ENCODE measurements around the gene PGD. TPM values are rescaled to one million over a fixed set of nuclear protein-coding genes. Genes with fewer than 3 reads are reported as not detected.
A peak's percentile ranks its signal among the peaks of the same experiment; 100 is the strongest.

The PGD gene
- total and polyA plus RNA-seq, 2 of the 13 experiments (the other 11 are each of a cell fraction or from before 2014, with no cell fraction given): 64.8 to 210 TPM

DNA sequence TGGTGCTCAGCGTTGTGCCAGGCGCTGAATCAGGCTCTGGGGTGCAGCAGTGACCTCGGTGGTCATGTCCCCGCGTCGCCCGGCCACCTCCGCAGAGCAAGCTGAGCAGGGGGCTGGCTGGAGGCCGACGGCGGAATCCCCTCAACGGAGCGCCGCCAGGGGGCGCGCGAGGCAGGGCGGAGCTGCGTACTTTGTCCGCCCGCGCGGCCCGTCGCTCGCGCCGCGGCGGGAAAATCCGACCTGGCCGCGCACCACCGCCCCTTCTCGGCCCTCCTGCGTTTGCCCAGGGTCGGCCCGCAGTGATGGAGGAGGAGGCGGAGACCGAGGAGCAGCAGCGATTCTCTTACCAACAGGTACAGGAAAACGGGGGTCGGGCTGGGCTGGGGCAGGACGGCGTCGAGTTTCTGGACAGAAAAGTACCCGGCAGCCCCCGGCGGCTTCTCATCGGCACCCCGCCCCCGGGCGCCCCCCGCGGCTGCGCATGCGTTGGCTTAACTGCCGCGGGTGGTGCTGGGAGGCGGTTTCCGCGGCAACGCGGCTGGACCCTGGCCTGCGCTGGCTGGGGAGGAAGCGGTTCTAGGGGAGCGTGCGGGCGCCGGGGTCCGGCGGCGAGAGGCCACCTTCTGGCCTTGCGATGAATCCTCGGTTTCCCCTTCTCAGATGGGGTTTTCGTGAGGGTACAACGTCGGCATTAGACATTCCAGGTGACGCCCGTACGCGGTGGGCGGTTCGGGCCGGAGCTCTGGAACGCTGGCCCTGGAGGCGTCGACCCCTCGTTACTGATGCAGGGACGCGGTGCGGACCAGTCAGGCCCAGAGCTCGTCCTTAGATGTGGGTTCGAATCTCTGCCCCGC, 31.6 kb downstream of the PGD start, which contains the start of gene CENPS:
TSS of gene CENPS (plus strand) at position 218 of the 854 bp plus-strand sequence. CDS start at position 303, 85 bp downstream.
- Histone ChIP-seq H3K9me3 (ENCODE audit: low read length) (no peaks in the 10 kb centered on the region), H3K4me3 (replicated peaks in 1 of 3; ENCODE audit: insufficient read depth in 1 of 3, low read depth in 2 of 3, low read length in 3 of 3) (peak within 1 kb of the TSS; percentile 63 to 79 (median 78)), H3K36me3 (replicated peaks in 1 of 2; ENCODE audit: control insufficient read depth in 1 of 2, insufficient read depth in 2 of 2, low read length in 2 of 2) (no peaks in the 10 kb centered on the region), H3K27ac (ENCODE audit: extremely low read length, insufficient read depth, low read length) (peak within 1 kb of the TSS; percentile 76), H2AFZ (ENCODE audit: low read length) (peak within 1 kb of the TSS; percentile 70), H3K79me2 (ENCODE audit: insufficient read depth, low read length) (peaks cover 5% of the 10 kb centered on the region), H3K4me1 (ENCODE audit: insufficient read depth, low read length) (peaks cover 53% of the 10 kb centered on the region), H3K9ac (ENCODE audit: insufficient read depth, low read depth, low read length) (peak within 1 kb of the TSS; percentile 79), H3K27me3 (ENCODE audit: control insufficient read depth in 1 of 2, insufficient read depth in 2 of 2, low read length in 2 of 2) (no peaks in the 10 kb centered on the region), H4K20me1 (ENCODE audit: insufficient read depth, low read length) (no peaks in the 10 kb centered on the region), H3K4me2 (ENCODE audit: low read depth, low read length) (peak within 1 kb of the TSS; percentile 97)
- WGBS (ENCODE audit: low lambda C conversion rate): 0% methylated on average over 26 of the region's 95 CpGs
- POLR2A ChIA-PET: interaction anchor here (0.6 to 2.1 kb wide), 5 partner anchors 32 to 82 kb away, joined by 3 to 8 read pairs (median 5); partner anchors contain the start of genes DFFA and PGD
- ATAC-seq: peak; percentile 92
- FAIRE-seq: peak; percentile 36
- CTCF ChIA-PET (ENCODE audit: low intra/inter-chr PET ratio, low total read pairs): interaction anchor here (1.4 to 4.5 kb wide), 4 partner anchors 45 to 64 kb away, joined by 3 to 46 read pairs (median 14); no protein-coding TSS in a partner anchor
- intact Hi-C loops (cut with micrococcal nuclease; ENCODE audit: unreplicated experiment): loop anchor here (1.0 to 5.0 kb wide), 2 partner anchors 42 to 64 kb away; partner anchors contain the start of genes DFFA and PEX14
- in situ Hi-C loops (cut with HindIII; ENCODE audit: extremely low pct_ligation_motif_present, low pct_unique_long_range_greater_than_20kb): loop anchor here (5.0 kb wide), 1 partner anchor 67 kb away; no protein-coding TSS in a partner anchor
- BruUV-seq (replicated peaks): TSS peak; percentile 63
- peak; percentile 82 for DNase-seq (ENCODE audit: low spot score)
- TF ChIP-seq ZNF546 (CRISPR knock-in tag; conservative IDR thresholded peaks at IDR 0.05) (peak; percentile 97), GABPB1 (CRISPR knock-in tag; IDR thresholded peaks at IDR 0.05) (peak; percentile 87), ZNF619 (CRISPR knock-in tag; IDR thresholded peaks at IDR 0.05) (peak; percentile 70), REL (CRISPR knock-in tag; conservative IDR thresholded peaks at IDR 0.05) (peak; percentile 98), RCOR2 (CRISPR knock-in tag; IDR thresholded peaks at IDR 0.05) (no peak; the same call in 1 of the 2 replicates), KLF12 (CRISPR knock-in tag; IDR thresholded peaks at IDR 0.05; ENCODE audit: borderline replicate concordance) (peak; percentile 77; the same call in 1 of the 2 replicates), MZF1 (CRISPR knock-in tag; IDR thresholded peaks at IDR 0.05; ENCODE audit: borderline replicate concordance) (0 out of 2 replicates have a peak, but pooled peaks have one; percentile 69), RBAK (CRISPR knock-in tag; IDR thresholded peaks at IDR 0.05) (no peak), KDM4B (CRISPR knock-in tag; IDR thresholded peaks at IDR 0.05) (no peak; the same call in 1 of the 2 replicates), ZNF7 (CRISPR knock-in tag; IDR thresholded peaks at IDR 0.05) (no peak), RARA (CRISPR knock-in tag; IDR thresholded peaks at IDR 0.05) (peak; percentile 24), ZNF556 (CRISPR knock-in tag; IDR thresholded peaks at IDR 0.05; ENCODE audit: borderline replicate concordance) (peak; percentile 89; the same call in 1 of the 2 replicates), ZNF678 (CRISPR knock-in tag; IDR thresholded peaks at IDR 0.05) (0 out of 2 replicates have a peak, but pooled peaks have one; percentile 91), ZNF792 (CRISPR knock-in tag; IDR thresholded peaks at IDR 0.05) (peak; percentile 83), BRD4 (CRISPR knock-in tag; IDR thresholded peaks at IDR 0.05) (peak; percentile 85), ZBTB25 (CRISPR knock-in tag; IDR thresholded peaks at IDR 0.05) (peak; percentile 83; the same call in 1 of the 2 replicates), ZFP1 (CRISPR knock-in tag; IDR thresholded peaks at IDR 0.05) (no peak), TERF1 (CRISPR knock-in tag; IDR thresholded peaks at IDR 0.05) (0 out of 2 replicates have a peak, but pooled peaks have one; percentile 90), YEATS4 (CRISPR knock-in tag; IDR thresholded peaks at IDR 0.05; ENCODE audit: borderline replicate concordance) (peak; percentile 90), ARHGAP35 (CRISPR knock-in tag; IDR thresholded peaks at IDR 0.05; ENCODE audit: borderline replicate concordance) (peak; percentile 79)
